CD14-positive monocyte (primary cell): ENCODE results near the gene WNT10A. TPM values are rescaled to one million over a fixed set of nuclear protein-coding genes. Genes with fewer than 3 reads are reported as not detected.
"Not testable (repeated sequence)": the region's sequence is repeated elsewhere in the genome, so short reads cannot be mapped to it uniquely, and the experiment has no call there.

Source experiments
- DNase-seq, 3 donors: peaks; one replicate each; pipeline ENCODE4 v3.0.0-alpha.2; 2011 to 2022
- H2AFZ ChIP-seq: 2 replicates; pipeline ENCODE4 v1.6.0; 2012; ENCODE audit warnings: mild to moderate bottlenecking, low read depth, low read length, inconsistent platforms; ENCODE audit not compliant: insufficient read depth, poor library complexity, severe bottlenecking
- H3K27ac ChIP-seq, 2 donors: 1 replicate in 1 of 2; 2 replicates in 1 of 2; pipeline ENCODE4 v1.5.1; 2012 to 2013; ENCODE audit warnings: low read length in 2 of 2, control low read depth in 1 of 2, inconsistent platforms in 1 of 2, low read depth in 1 of 2, mild to moderate bottlenecking in 1 of 2
- H3K27me3 ChIP-seq, 2 donors: one replicate each; pipeline versions ENCODE4 v1.6.0 to v1.6.1; 2011 to 2013; ENCODE audit warnings: low read length in 2 of 2; ENCODE audit not compliant: control insufficient read depth in 2 of 2, insufficient read depth in 2 of 2
- H3K36me3 ChIP-seq, 2 donors: replicated peaks in 1 of 2; 1 replicate in 1 of 2; 2 replicates in 1 of 2; pipeline versions ENCODE4 v1.5.1 to v1.6.1; 2012 to 2013; ENCODE audit warnings: low read length in 2 of 2, control low read depth in 1 of 2, inconsistent platforms in 1 of 2, mild to moderate bottlenecking in 1 of 2; ENCODE audit not compliant: insufficient read depth in 2 of 2, control insufficient read depth in 1 of 2
- H3K4me1 ChIP-seq, 2 donors: 1 replicate in 1 of 2; 2 replicates in 1 of 2; pipeline versions ENCODE4 v1.5.1 to v1.6.1; 2012 to 2013; ENCODE audit warnings: low read length in 2 of 2, control low read depth in 1 of 2, inconsistent platforms in 1 of 2, mild to moderate bottlenecking in 1 of 2, moderate library complexity in 1 of 2; ENCODE audit not compliant: insufficient read depth in 2 of 2, control insufficient read depth in 1 of 2
- H3K4me2 ChIP-seq: replicated peaks from 2 replicates; pipeline ENCODE3; 2012; ENCODE audit warnings: low read length, moderate library complexity, mild to moderate bottlenecking; ENCODE audit not compliant: poor library complexity, severe bottlenecking; ENCODE audit errors: extremely low read depth
- H3K4me3 ChIP-seq, 3 experiments: fragments of 200-600 bp in 1 of 3; sonication (generic) in 1 of 3; replicated peaks in 1 of 3; 1 replicate in 2 of 3; 2 replicates in 1 of 3; pipeline ENCODE4 v1.5.1; 2011 to 2013; ENCODE audit warnings: low read length in 3 of 3, mild to moderate bottlenecking in 3 of 3, control low read depth in 2 of 3, low read depth in 2 of 3, inconsistent platforms in 1 of 3, moderate library complexity in 1 of 3
- H3K79me2 ChIP-seq: 2 replicates; pipeline ENCODE4 v1.6.0; 2012; ENCODE audit warnings: mild to moderate bottlenecking, control low read depth, inconsistent platforms, low read length, moderate library complexity; ENCODE audit not compliant: insufficient read depth
- H3K9ac ChIP-seq: 2 replicates; pipeline ENCODE4 v1.6.0; 2017; ENCODE audit warnings: low read length, mild to moderate bottlenecking; ENCODE audit not compliant: insufficient read depth, poor library complexity, severe bottlenecking
- H3K9me3 ChIP-seq, 2 donors: replicated peaks in 1 of 2; 1 replicate in 1 of 2; 2 replicates in 1 of 2; pipeline versions ENCODE4 v1.5.1 to v1.6.1; 2012 to 2013; ENCODE audit warnings: low read length in 2 of 2, control low read depth in 1 of 2; ENCODE audit not compliant: control insufficient read depth in 1 of 2, insufficient read depth in 1 of 2
- H4K20me1 ChIP-seq: 2 replicates; pipeline ENCODE4 v1.6.0; 2012; ENCODE audit warnings: mild to moderate bottlenecking, low read length, control low read depth, moderate library complexity; ENCODE audit not compliant: insufficient read depth
- H3K27ac Mint-ChIP-seq, 7 donors: one replicate each; pipeline ENCODE4 v1.8.0; 2020; ENCODE audit warnings: mild to moderate bottlenecking in 7 of 7, mixed read lengths in 7 of 7, moderate library complexity in 6 of 7, inconsistent platforms in 2 of 7
- H3K27me3 Mint-ChIP-seq, 3 donors: one replicate each; pipeline ENCODE4 v1.8.0; 2021 to 2022; ENCODE audit warnings: low read depth in 3 of 3, mild to moderate bottlenecking in 3 of 3, mixed read lengths in 3 of 3, moderate library complexity in 3 of 3, inconsistent platforms in 1 of 3
- H3K36me3 Mint-ChIP-seq, 2 donors: one replicate each; pipeline ENCODE4 v1.8.0; 2020; ENCODE audit warnings: mixed read lengths in 2 of 2, inconsistent platforms in 1 of 2, mild to moderate bottlenecking in 1 of 2
- H3K4me1 Mint-ChIP-seq: one replicate; pipeline ENCODE4 v1.8.0; 2020; ENCODE audit warnings: mild to moderate bottlenecking, mixed read lengths
- H3K4me3 Mint-ChIP-seq, 2 donors: one replicate each; pipeline ENCODE4 v1.8.0; 2020; ENCODE audit warnings: mild to moderate bottlenecking in 2 of 2, mixed read lengths in 2 of 2, moderate library complexity in 1 of 2
- H3K9me3 Mint-ChIP-seq, 7 donors: one replicate each; pipeline ENCODE4 v1.8.0; 2020 to 2022; ENCODE audit warnings: mixed read lengths in 7 of 7, mild to moderate bottlenecking in 6 of 7, moderate library complexity in 6 of 7, inconsistent platforms in 2 of 7
- WGBS: methylation state at CpG from one replicate; pipeline ENCODE4 v1.1.5; 2013; ENCODE audit warnings: missing lambda C conversion rate; ENCODE audit not compliant: insufficient coverage; 5-methylcytosine and 5-hydroxymethylcytosine counted together
- intact Hi-C, 2 donors: fragments of 100-400 bp; cut with micrococcal nuclease; formaldehyde crosslinking; loops; one replicate each; pipeline versions ENCODE4 v1.15.0 to v1.15.1; 2023
- polyA plus RNA-seq, 3 donors: library from polyadenylated mRNA; depleted of rRNA in 1 of 3; unstranded in 2 of 3; stranded (reverse) in 1 of 3; fragments of 300-500 nt in 2 of 3; fragments of >200 nt in 1 of 3; fragmentation: Illumina TruSeq in 2 of 3; gene quantifications; 1 replicate in 2 of 3; 2 replicates in 1 of 3; pipeline ENCODE4 v1.2.3, GENCODE V29; 2012 to 2021
- TF ChIP-seq, protein P1 (sequence below): fragments of 200-600 bp; IDR thresholded peaks from one replicate; pipeline ENCODE4 v1.8.0; 2022; ENCODE audit warnings: antibody characterized with exemption, mild to moderate bottlenecking

The WNT10A gene
- polyA plus RNA-seq, 3 donors = 0.04 TPM; not detected in 2

DNA sequence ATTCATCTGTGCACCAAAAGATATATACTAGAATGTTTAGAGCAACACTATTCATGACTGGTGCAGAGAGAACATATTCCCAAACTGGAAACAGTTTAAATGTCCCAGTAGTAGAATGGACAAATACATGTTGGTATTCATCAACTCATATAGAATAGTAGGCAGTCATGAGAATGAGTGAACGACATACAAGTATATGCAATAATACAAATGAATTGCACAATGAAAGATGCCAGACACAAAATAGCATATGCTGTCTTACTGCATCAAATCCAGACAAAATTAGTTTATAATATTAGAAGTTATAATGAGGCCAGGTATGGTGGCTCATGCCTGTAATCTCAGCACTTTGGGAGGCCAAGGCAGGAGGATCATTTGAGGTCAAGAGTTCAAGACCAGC, 40.8 kb upstream of the WNT10A start:
- H3K27ac Mint-ChIP-seq = peak overlapping the region in 6 of 7 donors; percentile 71 to 98 (median 91)
- no peaks in the 10 kb centered on the region for H4K20me1 ChIP-seq
- peaks cover 4 to 14% (median 12%) of the 10 kb centered on the region in 3 donors for H3K27me3 Mint-ChIP-seq
- TF ChIP-seq, protein P1, sequence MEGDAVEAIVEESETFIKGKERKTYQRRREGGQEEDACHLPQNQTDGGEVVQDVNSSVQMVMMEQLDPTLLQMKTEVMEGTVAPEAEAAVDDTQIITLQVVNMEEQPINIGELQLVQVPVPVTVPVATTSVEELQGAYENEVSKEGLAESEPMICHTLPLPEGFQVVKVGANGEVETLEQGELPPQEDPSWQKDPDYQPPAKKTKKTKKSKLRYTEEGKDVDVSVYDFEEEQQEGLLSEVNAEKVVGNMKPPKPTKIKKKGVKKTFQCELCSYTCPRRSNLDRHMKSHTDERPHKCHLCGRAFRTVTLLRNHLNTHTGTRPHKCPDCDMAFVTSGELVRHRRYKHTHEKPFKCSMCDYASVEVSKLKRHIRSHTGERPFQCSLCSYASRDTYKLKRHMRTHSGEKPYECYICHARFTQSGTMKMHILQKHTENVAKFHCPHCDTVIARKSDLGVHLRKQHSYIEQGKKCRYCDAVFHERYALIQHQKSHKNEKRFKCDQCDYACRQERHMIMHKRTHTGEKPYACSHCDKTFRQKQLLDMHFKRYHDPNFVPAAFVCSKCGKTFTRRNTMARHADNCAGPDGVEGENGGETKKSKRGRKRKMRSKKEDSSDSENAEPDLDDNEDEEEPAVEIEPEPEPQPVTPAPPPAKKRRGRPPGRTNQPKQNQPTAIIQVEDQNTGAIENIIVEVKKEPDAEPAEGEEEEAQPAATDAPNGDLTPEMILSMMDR = no peak
- H3K4me1 ChIP-seq = peaks cover 15 to 23% of the 10 kb centered on the region in 2 donors
- peaks cover 3 to 29% (median 23%) of the 10 kb centered on the region in 7 donors for H3K9me3 Mint-ChIP-seq
- H3K4me2 ChIP-seq = peak overlapping the region; percentile 24
- peak overlapping the region in 1 of 2 donors; percentile 78 for H3K27ac ChIP-seq
- H3K27me3 ChIP-seq = peaks cover 8% of the 10 kb centered on the region in 2 donors
- no peaks in the 10 kb centered on the region for H3K79me2 ChIP-seq
- intact Hi-C loops = loop anchor here in 1 of 2 donors (5.0 kb wide), 1 partner anchor 108 kb away; no protein-coding TSS in a partner anchor
- no peak overlapping the region for H3K4me3 Mint-ChIP-seq
- peaks cover 1 to 4% of the 10 kb centered on the region in 2 donors for H3K36me3 Mint-ChIP-seq
- H3K36me3 ChIP-seq = no peaks in the 10 kb centered on the region
- peaks cover 3 to 8% of the 10 kb centered on the region in 2 donors for H3K9me3 ChIP-seq
- H3K4me1 Mint-ChIP-seq = peaks cover 27% of the 10 kb centered on the region
- no peak overlapping the region for H3K9ac ChIP-seq
- peak in 2 of 3 donors; percentile 37 to 46 for DNase-seq
- no CpG with 5 or more reads among the region's 1 CpG for WGBS
- H3K4me3 ChIP-seq = peak overlapping the region in 1 of 3 experiments; percentile 24
- no peak overlapping the region for H2AFZ ChIP-seq

DNA sequence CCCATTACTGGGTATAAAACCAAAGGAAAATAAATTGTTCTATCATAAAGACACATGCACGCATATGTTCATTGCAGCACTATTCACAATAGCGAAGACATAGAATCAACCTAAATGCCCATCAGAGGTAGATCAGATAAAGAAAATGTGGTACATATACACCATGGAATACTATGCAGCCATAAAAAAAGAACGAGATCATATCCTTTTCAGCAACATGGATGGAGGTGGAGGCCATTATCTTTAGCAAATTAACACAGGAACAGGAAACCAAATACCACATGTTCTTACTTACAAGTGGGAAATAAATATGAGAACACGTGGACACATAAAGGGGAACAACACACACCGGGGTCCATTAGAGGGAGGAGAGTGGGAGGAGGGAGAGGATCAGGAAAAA, 36.3 kb upstream of the WNT10A start:
- H3K9me3 ChIP-seq, DNase-seq, H3K27ac ChIP-seq, H3K4me3 ChIP-seq, H3K36me3 ChIP-seq, H3K36me3 Mint-ChIP-seq, H2AFZ ChIP-seq, H3K9ac ChIP-seq, H3K27ac Mint-ChIP-seq, intact Hi-C loops, H4K20me1 ChIP-seq, H3K4me2 ChIP-seq, H3K79me2 ChIP-seq, H3K27me3 ChIP-seq, H3K4me3 Mint-ChIP-seq: not testable (repeated sequence)
- no CpG with 5 or more reads among the region's 5 CpGs for WGBS
- Mint-ChIP-seq H3K4me1 (peaks cover 21% of the 10 kb centered on the region), H3K9me3 (peaks cover 3 to 18% (median 13%) of the 10 kb centered on the region in 7 donors), H3K27me3 (peaks cover 6 to 19% (median 8%) of the 10 kb centered on the region in 3 donors)
- H3K4me1 ChIP-seq = peaks cover 8 to 14% of the 10 kb centered on the region in 2 donors

DNA sequence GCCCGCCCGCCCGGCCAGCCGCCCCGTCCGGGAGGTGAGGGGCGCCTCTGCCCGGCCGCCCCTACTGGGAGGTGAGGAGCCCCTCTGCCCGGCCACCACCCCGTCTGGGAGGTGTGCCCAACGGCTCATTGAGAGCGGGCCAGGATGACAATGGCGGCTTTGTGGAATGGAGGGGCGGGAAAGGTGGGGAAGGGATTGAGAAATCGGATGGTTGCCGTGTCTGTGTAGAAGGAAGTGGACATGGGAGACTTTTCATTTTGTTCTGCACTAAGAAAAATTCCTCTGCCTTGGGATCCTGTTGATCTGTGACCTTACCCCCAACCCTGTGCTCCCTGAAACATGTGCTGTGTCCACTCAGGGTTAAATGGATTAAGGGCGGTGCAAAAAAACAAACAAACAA, 33.7 kb upstream of the WNT10A start:
- Mint-ChIP-seq H3K27me3 (peaks cover 11 to 34% (median 26%) of the 10 kb centered on the region in 3 donors), H3K4me1 (peaks cover 13% of the 10 kb centered on the region), H3K9me3 (peaks cover 3 to 13% (median 10%) of the 10 kb centered on the region in 7 donors), H3K27ac (peak overlapping the region in 3 of 7 donors; percentile 74 to 85 (median 75))
- not testable (repeated sequence) for H3K4me3 ChIP-seq, H4K20me1 ChIP-seq, H3K4me3 Mint-ChIP-seq, H3K79me2 ChIP-seq, H3K36me3 ChIP-seq, H3K9me3 ChIP-seq, H3K27ac ChIP-seq, H3K4me1 ChIP-seq, DNase-seq, H2AFZ ChIP-seq, H3K27me3 ChIP-seq, H3K36me3 Mint-ChIP-seq, H3K9ac ChIP-seq, H3K4me2 ChIP-seq
- intact Hi-C loops = loop anchor here (1.0 to 5.0 kb wide), 3 partner anchors 119 to 135 kb away; partner anchors contain the start of gene TTLL4 (in 2 of the 2)
- WGBS = 93% methylated on average over 7 of the region's 18 CpGs
